Keratinocyte (primary cell): ENCODE measurements around the gene TOMT. TPM values are rescaled to one million over a fixed set of nuclear protein-coding genes. Genes with fewer than 3 reads are reported as not detected.
A peak's percentile ranks its signal among the peaks of the same experiment; 100 is the strongest.

Source experiments
- DNase-seq: peaks from one replicate; pipeline ENCODE4 v3.0.0-alpha.2; 2011; ENCODE audit warnings: low read depth, missing footprints, low spot score
- FAIRE-seq: peaks from 2 replicates; lab custom pipeline; 2011; peaks lifted over from hg19 to GRCh38; lab: Jason Lieb, UNC
- H2AFZ ChIP-seq: 2 replicates; pipeline ENCODE4 v1.6.0; 2012; ENCODE audit warnings: low read length, control low read depth, inconsistent platforms; ENCODE audit not compliant: control insufficient read depth
- H3K27ac ChIP-seq: 2 replicates; pipeline ENCODE4 v1.5.1; 2011; ENCODE audit warnings: low read length; ENCODE audit not compliant: control insufficient read depth, insufficient read depth
- H3K27me3 ChIP-seq: 3 replicates; pipeline ENCODE4 v1.6.0; 2011; ENCODE audit warnings: low read length; ENCODE audit not compliant: control insufficient read depth, insufficient read depth; ENCODE audit errors: extremely low read depth
- H3K36me3 ChIP-seq, 2 experiments: 2 replicates in 1 of 2; 3 replicates in 1 of 2; pipeline ENCODE4 v1.5.1; 2011; ENCODE audit warnings: low read length in 2 of 2, mild to moderate bottlenecking in 1 of 2; ENCODE audit not compliant: control insufficient read depth in 2 of 2, insufficient read depth in 2 of 2; ENCODE audit errors: extremely low read depth in 1 of 2
- H3K4me1 ChIP-seq: 3 replicates; pipeline ENCODE4 v1.5.1; 2011; ENCODE audit warnings: low read length; ENCODE audit not compliant: control insufficient read depth, insufficient read depth; ENCODE audit errors: extremely low read depth
- H3K4me2 ChIP-seq: 3 replicates; pipeline ENCODE4 v1.6.0; 2011; ENCODE audit warnings: low read depth, low read length; ENCODE audit not compliant: control insufficient read depth, insufficient read depth; ENCODE audit errors: extremely low read depth
- H3K4me3 ChIP-seq, 3 experiments: fragments of 200-600 bp in 1 of 3; sonication (generic) in 1 of 3; 2 replicates in 2 of 3; 3 replicates in 1 of 3; pipeline ENCODE4 v1.5.1; 2011 to 2016; ENCODE audit warnings: low read length in 3 of 3, mild to moderate bottlenecking in 3 of 3, control low read depth in 2 of 3, inconsistent platforms in 1 of 3, low read depth in 1 of 3, mixed read lengths in 1 of 3, mixed run types in 1 of 3, moderate library complexity in 1 of 3; ENCODE audit not compliant: control insufficient read depth in 2 of 3, insufficient read depth in 2 of 3; ENCODE audit errors: extremely low read depth in 1 of 3
- H3K79me2 ChIP-seq: 2 replicates; pipeline ENCODE4 v1.6.0; 2012; ENCODE audit warnings: low read length; ENCODE audit not compliant: control insufficient read depth, insufficient read depth
- H3K9ac ChIP-seq: 3 replicates; pipeline ENCODE4 v1.6.0; 2011; ENCODE audit warnings: low read length; ENCODE audit not compliant: control insufficient read depth, insufficient read depth; ENCODE audit errors: extremely low read depth
- H3K9me1 ChIP-seq: 3 replicates; pipeline ENCODE4 v1.6.0; 2011; ENCODE audit warnings: low read length; ENCODE audit not compliant: control insufficient read depth, insufficient read depth; ENCODE audit errors: extremely low read depth
- H3K9me3 ChIP-seq: 2 replicates; pipeline ENCODE4 v1.5.1; 2012; ENCODE audit warnings: low read depth, low read length; ENCODE audit not compliant: control insufficient read depth
- H4K20me1 ChIP-seq: 3 replicates; pipeline ENCODE4 v1.6.0; 2011; ENCODE audit warnings: low read length; ENCODE audit not compliant: control insufficient read depth, insufficient read depth; ENCODE audit errors: extremely low read depth
- EZH2 ChIP-seq: IDR thresholded peaks from one replicate; pipeline ENCODE4 v1.6.1; 2012; ENCODE audit warnings: inconsistent platforms, mild to moderate bottlenecking, low read length, moderate library complexity
- dilution Hi-C: fragments of 300-500 bp; cut with MboI; formaldehyde crosslinking; loops from one replicate; pipeline ENCODE4 v1.7.0; 2020; ENCODE audit warnings: low sequenced_read_pairs; ENCODE audit not compliant: extremely low pct_ligation_motif_present
- polyA plus RNA-seq, 5 experiments: library from polyadenylated mRNA; depleted of rRNA in 3 of 5; stranded (reverse) in 3 of 5; stranded (forward) in 1 of 5; unstranded in 1 of 5; fragments of >200 nt; gene quantifications; 1 replicate in 1 of 5; 2 replicates in 3 of 5; 3 replicates in 1 of 5; pipeline versions ENCODE4 v1.2.1 to v1.2.3, GENCODE V29; 2011 to 2012; ENCODE audit warnings: missing spikeins in 2 of 5, low read depth in 1 of 5, low replicate concordance in 1 of 5
- TF ChIP-seq, protein P1 (sequence below), 3 experiments: IDR thresholded peaks in 1 of 3; conservative IDR thresholded peaks in 1 of 3; optimal IDR thresholded peaks in 1 of 3; 2 replicates in 2 of 3; 3 replicates in 1 of 3; pipeline versions ENCODE3 to v1.5.1; 2011; ENCODE audit warnings: low read length in 3 of 3, mild to moderate bottlenecking in 3 of 3, moderate library complexity in 2 of 3, control low read depth in 1 of 3, inconsistent platforms in 1 of 3; ENCODE audit not compliant: insufficient read depth in 2 of 3; ENCODE audit errors: extremely low read depth in 1 of 3

The TOMT gene
- polyA plus RNA-seq, 1 donor (not counting 4 experiments of a cell fraction or from before 2014, with no cell fraction given): not detected

DNA sequence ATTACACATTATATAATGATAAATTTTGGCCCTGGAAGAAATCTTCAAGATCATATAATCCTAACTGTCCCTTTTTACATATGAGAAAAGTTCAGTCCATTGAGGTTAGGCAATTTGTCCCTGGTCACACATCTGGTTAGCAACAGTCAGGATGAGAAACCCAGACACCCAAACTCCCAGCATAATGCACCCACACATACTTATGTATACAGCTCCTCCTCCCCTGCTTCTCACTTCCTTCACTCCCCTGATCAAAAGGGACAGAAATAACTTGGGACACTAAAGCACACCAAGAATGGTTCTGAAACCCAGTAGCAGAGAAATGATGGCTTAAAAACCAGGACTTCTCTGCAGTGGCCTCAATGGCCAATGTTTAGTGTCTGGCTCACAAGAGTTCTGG is 36.5 kb upstream of the TOMT start:
- Histone ChIP-seq H3K79me2 (peaks cover 72% of the 10 kb centered on the region), H3K9me1 (no peaks in the 10 kb centered on the region), H3K4me2 (no peak overlapping the region), H3K9ac (no peak overlapping the region), H3K4me3 (no peak overlapping the region), H2AFZ (no peak overlapping the region), H3K36me3 (peaks cover 2 to 8% of the 10 kb centered on the region in 2 experiments), H4K20me1 (no peaks in the 10 kb centered on the region), H3K27me3 (no peaks in the 10 kb centered on the region), H3K4me1 (peaks cover 40% of the 10 kb centered on the region), H3K27ac (peak overlapping the region; percentile 55), H3K9me3 (no peaks in the 10 kb centered on the region)
- FAIRE-seq (no peak), DNase-seq (no peak)
- TF ChIP-seq, protein P1, sequence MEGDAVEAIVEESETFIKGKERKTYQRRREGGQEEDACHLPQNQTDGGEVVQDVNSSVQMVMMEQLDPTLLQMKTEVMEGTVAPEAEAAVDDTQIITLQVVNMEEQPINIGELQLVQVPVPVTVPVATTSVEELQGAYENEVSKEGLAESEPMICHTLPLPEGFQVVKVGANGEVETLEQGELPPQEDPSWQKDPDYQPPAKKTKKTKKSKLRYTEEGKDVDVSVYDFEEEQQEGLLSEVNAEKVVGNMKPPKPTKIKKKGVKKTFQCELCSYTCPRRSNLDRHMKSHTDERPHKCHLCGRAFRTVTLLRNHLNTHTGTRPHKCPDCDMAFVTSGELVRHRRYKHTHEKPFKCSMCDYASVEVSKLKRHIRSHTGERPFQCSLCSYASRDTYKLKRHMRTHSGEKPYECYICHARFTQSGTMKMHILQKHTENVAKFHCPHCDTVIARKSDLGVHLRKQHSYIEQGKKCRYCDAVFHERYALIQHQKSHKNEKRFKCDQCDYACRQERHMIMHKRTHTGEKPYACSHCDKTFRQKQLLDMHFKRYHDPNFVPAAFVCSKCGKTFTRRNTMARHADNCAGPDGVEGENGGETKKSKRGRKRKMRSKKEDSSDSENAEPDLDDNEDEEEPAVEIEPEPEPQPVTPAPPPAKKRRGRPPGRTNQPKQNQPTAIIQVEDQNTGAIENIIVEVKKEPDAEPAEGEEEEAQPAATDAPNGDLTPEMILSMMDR (optimal IDR thresholded peaks at IDR 0.05 in 1 of 3, IDR thresholded peaks at IDR 0.05 in 1 of 3, conservative IDR thresholded peaks at IDR 0.05 in 1 of 3; ENCODE audit: extremely low read depth in 1 of 3, insufficient read depth in 2 of 3, low read length in 3 of 3): no peak
- no peak for TF ChIP-seq EZH2
- dilution Hi-C loops: no loop called here

DNA sequence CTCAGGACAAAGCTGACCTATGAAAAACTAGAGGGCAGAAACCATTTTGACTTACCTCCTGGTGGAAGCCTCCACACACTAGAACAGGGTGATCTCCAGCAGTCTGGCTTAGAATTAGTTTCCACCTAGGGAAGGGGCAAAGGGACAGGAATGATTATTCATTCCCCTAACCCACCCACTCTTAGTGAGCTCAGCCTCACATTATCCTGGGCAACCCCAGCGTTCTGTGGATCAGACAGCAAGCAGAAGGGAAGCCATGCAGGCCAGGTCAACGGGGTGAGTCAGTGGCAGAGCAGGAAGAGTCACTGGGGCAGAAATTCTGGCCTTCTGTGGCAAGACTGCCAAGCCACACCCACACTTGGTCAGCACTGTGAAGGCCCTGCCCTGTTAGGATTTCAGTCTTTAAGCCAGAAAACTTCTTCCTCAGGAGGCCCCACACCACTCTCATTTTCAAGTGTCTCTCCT is 35.9 kb upstream of the TOMT start:
- H3K27me3 ChIP-seq: no peaks in the 10 kb centered on the region
- H3K79me2 ChIP-seq: peaks cover 75% of the 10 kb centered on the region
- DNase-seq (no peak), FAIRE-seq (peak; percentile 13)
- no peaks in the 10 kb centered on the region for H3K9me3 ChIP-seq
- H3K27ac ChIP-seq: peak overlapping the region; percentile 55
- H2AFZ ChIP-seq: peak overlapping the region; percentile 46
- H3K36me3 ChIP-seq: peaks cover 2 to 8% of the 10 kb centered on the region in 2 experiments
- peak overlapping the region; percentile 37 for H3K4me2 ChIP-seq
- dilution Hi-C loops: no loop called here
- H3K4me1 ChIP-seq: peaks cover 40% of the 10 kb centered on the region
- H3K4me3 ChIP-seq: no peak overlapping the region
- no peaks in the 10 kb centered on the region for H4K20me1 ChIP-seq
- peak overlapping the region; percentile 14 for H3K9ac ChIP-seq
- H3K9me1 ChIP-seq: no peaks in the 10 kb centered on the region
- no peak for TF ChIP-seq EZH2

- Histone ChIP-seq H2AFZ (no peak overlapping the region), H3K27me3 (no peaks in the 10 kb centered on the region), H3K27ac (peak overlapping the region; percentile 55), H3K4me1 (peaks cover 40% of the 10 kb centered on the region), H3K4me2 (peak overlapping the region; percentile 37), H3K9ac (no peak overlapping the region), H3K4me3 (no peak overlapping the region), H3K79me2 (peaks cover 80% of the 10 kb centered on the region), H3K9me3 (no peaks in the 10 kb centered on the region), H3K36me3 (peaks cover 2 to 8% of the 10 kb centered on the region in 2 experiments), H3K9me1 (no peaks in the 10 kb centered on the region), H4K20me1 (no peaks in the 10 kb centered on the region)
- no peak for TF ChIP-seq EZH2
- TF ChIP-seq, protein P1 (optimal IDR thresholded peaks at IDR 0.05 in 1 of 3, IDR thresholded peaks at IDR 0.05 in 1 of 3, conservative IDR thresholded peaks at IDR 0.05 in 1 of 3; ENCODE audit: extremely low read depth in 1 of 3, insufficient read depth in 2 of 3, low read length in 3 of 3): no peak
- FAIRE-seq: no peak
- dilution Hi-C loops: no loop called here
- no peak for DNase-seq
Observed at GRCh38 chr11:72070491-72070890, 35.2 kb upstream of the TOMT start.
